H1 (cell line): ENCODE measurements around the gene TMEM260. TPM values are rescaled to one million over a fixed set of nuclear protein-coding genes. Genes with fewer than 3 reads are reported as not detected.

ENCODE experiments used
- CTCF ChIA-PET: fragments of 300-600 bp; sonication (Branson Sonifier 250); formaldehyde crosslinking; loops from one replicate; lab custom pipeline; 2021; ENCODE audit not compliant: partially characterized antibody; lab: Charles Lee
- POLR2A ChIA-PET: fragments of 300-600 bp; sonication (Branson Sonifier 250); formaldehyde crosslinking; loops from one replicate; lab custom pipeline; 2021; ENCODE audit warnings: inconsistent platforms; ENCODE audit not compliant: partially characterized antibody; lab: Charles Lee
- DNase-seq, 2 experiments: peaks; one replicate each; pipeline versions ENCODE4 v3.0.0 to v3.0.0-alpha.2; 2010 to 2022; ENCODE audit warnings: low spot score in 2 of 2, low read depth in 1 of 2, mixed read lengths in 1 of 2
- FAIRE-seq: peaks from 2 replicates; lab custom pipeline; 2011; peaks lifted over from hg19 to GRCh38; lab: Jason Lieb, UNC
- H2AFZ ChIP-seq: 2 replicates; pipeline ENCODE4 v1.8.1; 2012; ENCODE audit warnings: low read length, inconsistent platforms
- H2AK5ac ChIP-seq: 2 replicates; pipeline ENCODE4 v1.6.1; 2013; ENCODE audit warnings: low read depth, low read length
- H2BK120ac ChIP-seq: replicated peaks from 2 replicates; pipeline ENCODE3; 2013; ENCODE audit warnings: low read depth, low read length, inconsistent platforms
- H2BK12ac ChIP-seq: 2 replicates; pipeline ENCODE4 v1.6.1; 2013; ENCODE audit warnings: low read depth, low read length
- H2BK15ac ChIP-seq: 2 replicates; pipeline ENCODE4 v1.6.1; 2013; ENCODE audit warnings: low read length
- H2BK20ac ChIP-seq: 2 replicates; pipeline ENCODE4 v1.6.1; 2013; ENCODE audit warnings: low read length
- H2BK5ac ChIP-seq: 2 replicates; pipeline ENCODE4 v1.6.1; 2013; ENCODE audit warnings: low read depth, low read length
- H3K14ac ChIP-seq: 2 replicates; pipeline ENCODE4 v1.6.1; 2013; ENCODE audit warnings: inconsistent platforms; ENCODE audit not compliant: insufficient read length
- H3K18ac ChIP-seq: 2 replicates; pipeline ENCODE4 v1.6.1; 2013; ENCODE audit warnings: low read length; ENCODE audit errors: extremely low read depth
- H3K23ac ChIP-seq: 2 replicates; pipeline ENCODE4 v1.6.1; 2013; ENCODE audit warnings: inconsistent platforms; ENCODE audit not compliant: insufficient read length
- H3K23me2 ChIP-seq: 2 replicates; pipeline ENCODE4 v1.6.1; 2013; ENCODE audit warnings: low read depth, low read length
- H3K27ac ChIP-seq: 2 replicates; pipeline ENCODE4 v1.6.1; 2011; ENCODE audit warnings: low read depth, low read length, inconsistent platforms
- H3K27me3 ChIP-seq, 4 experiments: replicated peaks in 1 of 4; 1 replicate in 1 of 4; 2 replicates in 3 of 4; pipeline versions ENCODE4 v1.6.1 to v1.8.1; 2011 to 2013; ENCODE audit warnings: low read length in 3 of 4, mild to moderate bottlenecking in 3 of 4, inconsistent platforms in 2 of 4, mixed read lengths in 2 of 4, moderate library complexity in 1 of 4; ENCODE audit not compliant: control insufficient read depth in 3 of 4, insufficient read depth in 3 of 4; ENCODE audit errors: extremely low read depth in 1 of 4
- H3K36me3 ChIP-seq, 4 experiments: 2 replicates each; pipeline versions ENCODE4 v1.6.1 to v1.8.1; 2011 to 2013; ENCODE audit warnings: mild to moderate bottlenecking in 4 of 4, low read length in 3 of 4, moderate library complexity in 2 of 4, control low read depth in 1 of 4, inconsistent platforms in 1 of 4; ENCODE audit not compliant: insufficient read depth in 4 of 4, control insufficient read depth in 2 of 4
- H3K4ac ChIP-seq: replicated peaks from 2 replicates; pipeline ENCODE3; 2013; ENCODE audit warnings: low read length, low read depth, mixed read lengths, inconsistent platforms; ENCODE audit not compliant: insufficient read length
- H3K4me1 ChIP-seq, 4 experiments: replicated peaks in 1 of 4; 1 replicate in 1 of 4; 2 replicates in 3 of 4; pipeline versions ENCODE4 v1.6.1 to v1.8.1; 2011 to 2013; ENCODE audit warnings: low read length in 3 of 4, inconsistent platforms in 2 of 4, mixed read lengths in 1 of 4; ENCODE audit not compliant: insufficient read depth in 4 of 4, control insufficient read depth in 3 of 4
- H3K4me2 ChIP-seq, 2 experiments: 2 replicates each; pipeline versions ENCODE4 v1.6.1 to v1.8.1; 2011 to 2013; ENCODE audit warnings: low read depth in 2 of 2, low read length in 2 of 2, control low read depth in 1 of 2, inconsistent platforms in 1 of 2, mild to moderate bottlenecking in 1 of 2; ENCODE audit not compliant: insufficient read depth in 1 of 2
- H3K4me3 ChIP-seq, 4 experiments: fragments of 200-600, 300-600 bp in 1 of 4; sonication (generic), shearing (Covaris generic), sonication (Bioruptor Twin) in 1 of 4; 2 replicates each; pipeline versions ENCODE4 v1.5.1 to v1.8.1; 2011 to 2016; ENCODE audit warnings: low read length in 4 of 4, low read depth in 3 of 4, control low read depth in 2 of 4, inconsistent platforms in 2 of 4, mild to moderate bottlenecking in 2 of 4, mixed read lengths in 1 of 4, moderate library complexity in 1 of 4; ENCODE audit not compliant: insufficient read depth in 2 of 4; ENCODE audit errors: extremely low read depth in 1 of 4
- H3K56ac ChIP-seq: replicated peaks from 2 replicates; pipeline ENCODE3; 2013; ENCODE audit warnings: low read depth, mild to moderate bottlenecking, mixed read lengths, low read length, inconsistent platforms; ENCODE audit not compliant: insufficient read length
- H3K79me1 ChIP-seq: 2 replicates; pipeline ENCODE4 v1.6.1; 2013; ENCODE audit warnings: low read depth, low read length, control low read depth
- H3K79me2 ChIP-seq, 2 experiments: 2 replicates each; pipeline versions ENCODE4 v1.6.1 to v1.8.1; 2012 to 2013; ENCODE audit warnings: low read length in 2 of 2, mild to moderate bottlenecking in 2 of 2, inconsistent platforms in 1 of 2; ENCODE audit not compliant: insufficient read depth in 2 of 2, control insufficient read depth in 1 of 2
- H3K9ac ChIP-seq, 4 experiments: replicated peaks in 1 of 4; 1 replicate in 1 of 4; 2 replicates in 3 of 4; pipeline versions ENCODE4 v1.6.1 to v1.8.1; 2011 to 2013; ENCODE audit warnings: low read depth in 3 of 4, low read length in 3 of 4, control low read depth in 2 of 4, mild to moderate bottlenecking in 2 of 4, moderate library complexity in 2 of 4, inconsistent platforms in 1 of 4; ENCODE audit errors: extremely low read depth in 1 of 4
- H3K9me3 ChIP-seq, 2 experiments: 2 replicates each; pipeline versions ENCODE4 v1.6.1 to v1.8.1; 2012 to 2013; ENCODE audit warnings: mild to moderate bottlenecking in 2 of 2, moderate library complexity in 2 of 2, control low read depth in 1 of 2, inconsistent platforms in 1 of 2, low read depth in 1 of 2, low read length in 1 of 2, mixed read lengths in 1 of 2; ENCODE audit not compliant: insufficient read depth in 2 of 2
- H4K20me1 ChIP-seq, 2 experiments: replicated peaks in 1 of 2; 2 replicates each; pipeline versions ENCODE3 to v1.8.1; 2011 to 2013; ENCODE audit warnings: inconsistent platforms in 2 of 2, low read length in 2 of 2, mild to moderate bottlenecking in 1 of 2; ENCODE audit not compliant: insufficient read depth in 2 of 2, control insufficient read depth in 1 of 2
- H4K5ac ChIP-seq: 2 replicates; pipeline ENCODE4 v1.6.1; 2013; ENCODE audit warnings: low read length, low read depth, mixed read lengths, inconsistent platforms; ENCODE audit not compliant: insufficient read length
- H4K8ac ChIP-seq: 2 replicates; pipeline ENCODE4 v1.8.0; 2013; ENCODE audit warnings: mild to moderate bottlenecking, moderate library complexity, low read length, inconsistent platforms; ENCODE audit not compliant: insufficient read depth; ENCODE audit errors: extremely low read depth
- H4K91ac ChIP-seq: replicated peaks from 2 replicates; pipeline ENCODE3; 2013; ENCODE audit warnings: low read length, mixed read lengths, inconsistent platforms; ENCODE audit not compliant: insufficient read length
- CBX8 ChIP-seq: fragments of 300-800, 300-1000 bp; sonication (generic); IDR thresholded peaks from 2 replicates; pipeline ENCODE4 v1.7.1; 2016; ENCODE audit warnings: low read depth, low read length, borderline replicate concordance
- RAD21 ChIP-seq, 2 experiments: IDR thresholded peaks in 1 of 2; conservative IDR thresholded peaks in 1 of 2; 2 replicates each; pipeline ENCODE4 v1.6.1; 2011; ENCODE audit warnings: low read depth in 2 of 2, low read length in 2 of 2, improper control_type of control experiment in 1 of 2, inconsistent platforms in 1 of 2, mild to moderate bottlenecking in 1 of 2, moderate library complexity in 1 of 2
- TCF12 ChIP-seq: IDR thresholded peaks from 2 replicates; pipeline ENCODE4 v1.6.1; 2011; ENCODE audit warnings: low read depth, mild to moderate bottlenecking, low read length
- WGBS, 2 experiments: shearing (Covaris generic) in 1 of 2; methylation state at CpG; one replicate each; pipeline versions ENCODE4 v1.1.6 to v1.1.7; 2013 to 2015; ENCODE audit warnings: low lambda C conversion rate in 2 of 2, mixed read lengths in 2 of 2, inconsistent platforms in 1 of 2, low coverage in 1 of 2, missing lambda C conversion rate in 1 of 2; ENCODE audit not compliant: insufficient replicate concordance in 2 of 2, insufficient coverage in 1 of 2, insufficient read length in 1 of 2; ENCODE audit errors: extremely low coverage in 1 of 2, missing lambda C conversion rate in 1 of 2; 5-methylcytosine and 5-hydroxymethylcytosine counted together
- polyA plus RNA-seq, 7 experiments: library from polyadenylated mRNA; depleted of rRNA in 3 of 7; stranded (reverse) in 5 of 7; unstranded in 2 of 7; fragments of >200 nt in 5 of 7; fragments of 200-250 nt in 2 of 7; gene quantifications; 1 replicate in 5 of 7; 2 replicates in 1 of 7; 4 replicates in 1 of 7; pipeline versions ENCODE4 v1.2.1 to v1.2.3, GENCODE V29; 2011 to 2013; ENCODE audit warnings: missing spikeins in 2 of 7, mixed read lengths in 2 of 7
- total RNA-seq: library from RNA; stranded (reverse); fragmentation: NEBNext Ultra II Directional; extraction: Animal tissue kit (Norgen Biotek cat#: 25700); gene quantifications from 2 replicates; pipeline ENCODE4 v1.2.1, GENCODE V29; 2021

Gene TMEM260
- total and polyA plus RNA-seq, 2 of the 8 experiments (the other 6 are each of a cell fraction or from before 2014, with no cell fraction given) = 14.4 to 15.2 TPM

GRCh38 chr14:56539862-56540261 lies 39.7 kb upstream of the TMEM260 start:
- H2BK20ac ChIP-seq = no peak overlapping the region
- H3K79me1 ChIP-seq = no peaks in the 10 kb centered on the region
- H3K23me2 ChIP-seq = no peaks in the 10 kb centered on the region
- no peak overlapping the region for H3K4me2 ChIP-seq
- H3K27ac ChIP-seq = no peak overlapping the region
- no peak overlapping the region for H2BK5ac ChIP-seq
- ChIA-PET POLR2A (no interaction called here), CTCF (interaction anchor here (1.3 to 3.6 kb wide), 3 partner anchors 11 to 49 kb away, joined by 3 to 17 read pairs (median 11); no protein-coding TSS in a partner anchor)
- DNase-seq (no peak), FAIRE-seq (no peak)
- no peak overlapping the region for H2AFZ ChIP-seq
- no peak overlapping the region for H2AK5ac ChIP-seq
- no peak overlapping the region for H3K9ac ChIP-seq
- no peak overlapping the region for H4K8ac ChIP-seq
- no peaks in the 10 kb centered on the region for H3K36me3 ChIP-seq
- no peaks in the 10 kb centered on the region for H4K20me1 ChIP-seq
- 92% methylated on average over 2 of the region's 2 CpGs; no CpG with 5 or more reads in 1 of the 2 experiments for WGBS, 2 experiments
- no peak overlapping the region for H4K5ac ChIP-seq
- TF ChIP-seq TCF12 = no peak
- no peak for TF ChIP-seq CBX8
- TF ChIP-seq RAD21 (IDR thresholded peaks at IDR 0.05 in 1 of 2, conservative IDR thresholded peaks at IDR 0.05 in 1 of 2; ENCODE audit: low read depth in 2 of 2, low read length in 2 of 2) = no peak
- H3K4ac ChIP-seq = no peak overlapping the region
- H3K27me3 ChIP-seq = no peaks in the 10 kb centered on the region
- no peak overlapping the region for H2BK12ac ChIP-seq
- H3K9me3 ChIP-seq = no peaks in the 10 kb centered on the region
- no peak overlapping the region for H3K18ac ChIP-seq
- H3K4me1 ChIP-seq = no peaks in the 10 kb centered on the region
- no peak overlapping the region for H3K56ac ChIP-seq
- no peak overlapping the region for H3K14ac ChIP-seq
- no peaks in the 10 kb centered on the region for H3K79me2 ChIP-seq
- H4K91ac ChIP-seq = no peak overlapping the region
- H2BK120ac ChIP-seq = no peak overlapping the region
- H3K23ac ChIP-seq = no peak overlapping the region
- no peak overlapping the region for H3K4me3 ChIP-seq
- H2BK15ac ChIP-seq = no peak overlapping the region
